Measurements from ENCODE around the gene TRIM44.

DNA sequence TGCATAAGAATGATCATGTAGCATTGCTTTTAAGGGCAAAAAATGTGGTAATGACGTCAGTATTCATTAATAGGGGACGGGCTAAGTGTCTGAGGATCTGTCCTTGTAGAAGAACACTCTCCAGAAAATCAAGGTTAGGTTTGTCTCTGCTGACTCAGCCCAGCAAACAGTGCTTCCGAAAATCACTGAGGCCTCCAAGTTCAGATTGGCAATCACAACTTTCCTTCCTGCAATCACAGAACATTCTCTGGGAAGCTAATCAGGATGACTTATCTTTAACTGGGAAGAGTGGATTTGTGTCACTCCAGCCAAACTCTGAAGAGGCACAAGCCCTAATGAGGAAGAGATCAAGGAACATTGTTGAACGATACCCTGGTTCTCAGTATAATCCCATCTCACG is 158.0 kb downstream of the TRIM44 start:
- TF ChIP-seq ZNF274 (IDR thresholded peaks at IDR 0.05; ENCODE audit: low read depth, low read length) (no peak), YY1 (IDR thresholded peaks at IDR 0.05; ENCODE audit: insufficient read depth, insufficient read length) (no peak), SUZ12 (IDR thresholded peaks at IDR 0.05; ENCODE audit: extremely low read depth, insufficient read depth, insufficient read length) (no peak)

All from NT2/D1 (cell line).